ENCODE measurements around the gene PLCB4.
"Not testable (repeated sequence)": the region's sequence is repeated elsewhere in the genome, so short reads cannot be mapped to it uniquely, and the experiment has no call there.

Gene PLCB4

GRCh38 chr20:9385345-9386310, 316.7 kb downstream of the PLCB4 start:
- DNase-seq = not testable (repeated sequence)

- no peak for DNase-seq
Observed at GRCh38 chr20:9388160-9388812, 319.4 kb downstream of the PLCB4 start.

- DNase-seq = no peak
Observed at GRCh38 chr20:9388813-9389161, 319.9 kb downstream of the PLCB4 start.

GRCh38 chr20:9389346-9389745, 320.5 kb downstream of the PLCB4 start:
- DNase-seq = no peak

- DNase-seq = no peak
Observed at GRCh38 chr20:9390441-9390840, 321.6 kb downstream of the PLCB4 start.

- no peak for DNase-seq
Observed at GRCh38 chr20:9392892-9393857, 324.3 kb downstream of the PLCB4 start.

GRCh38 chr20:9395971-9396370, 327.1 kb downstream of the PLCB4 start:
- no peak for DNase-seq

- DNase-seq = no peak
Observed at GRCh38 chr20:9397928-9398327, 329.0 kb downstream of the PLCB4 start.

GRCh38 chr20:9398882-9399281, 330.0 kb downstream of the PLCB4 start:
- DNase-seq = no peak

GRCh38 chr20:9399322-9399721, 330.4 kb downstream of the PLCB4 start:
- DNase-seq = no peak

- no peak for DNase-seq
Observed at GRCh38 chr20:9400171-9401025, 331.5 kb downstream of the PLCB4 start.

- DNase-seq = no peak
Observed at GRCh38 chr20:9401371-9401770, 332.5 kb downstream of the PLCB4 start.

- DNase-seq = no peak
Observed at GRCh38 chr20:9402141-9402540, 333.3 kb downstream of the PLCB4 start.

- DNase-seq = no peak
Observed at GRCh38 chr20:9402546-9402945, 333.7 kb downstream of the PLCB4 start.

- no peak for DNase-seq
Observed at GRCh38 chr20:9403448-9403847, 334.6 kb downstream of the PLCB4 start.

GRCh38 chr20:9407805-9408421, 339.0 kb downstream of the PLCB4 start:
- peak; percentile 39 to 57 for DNase-seq

GRCh38 chr20:9408422-9409300, 339.8 kb downstream of the PLCB4 start:
- DNase-seq = no peak

GRCh38 chr20:9409352-9409751, 340.5 kb downstream of the PLCB4 start:
- DNase-seq = no peak

GRCh38 chr20:9409981-9410380, 341.1 kb downstream of the PLCB4 start:
- no peak for DNase-seq

- no peak for DNase-seq
Observed at GRCh38 chr20:9411833-9412232, 342.9 kb downstream of the PLCB4 start.

- no peak for DNase-seq
Observed at GRCh38 chr20:9412309-9412708, 343.4 kb downstream of the PLCB4 start.

Measured in activated T-cell treated with anti-CD3 and anti-CD28 coated beads, Interleukin-2, amount 50 U/mL, for 48 hours (primary cell).